ENCODE data around the gene PIH1D1.

GRCh38 chr19:49496574-49497008, 45.0 kb upstream of the PIH1D1 start:
- TF ChIP-seq CTCF (tag by site-specific recombination; IDR thresholded peaks at IDR 0.05) (no peak), ATF2 (tag by site-specific recombination; IDR thresholded peaks at IDR 0.05; ENCODE audit: low read depth) (no peak), WT1 (tag by site-specific recombination; IDR thresholded peaks at IDR 0.05) (no peak), ZBTB1 (tag by site-specific recombination; IDR thresholded peaks at IDR 0.05) (no peak), ZNF704 (tag by site-specific recombination; IDR thresholded peaks at IDR 0.05) (no peak), ZNF140 (tag by site-specific recombination; IDR thresholded peaks at IDR 0.05) (no peak), ZNF184 (tag by site-specific recombination; IDR thresholded peaks at IDR 0.05) (no peak), ZNF280D (tag by site-specific recombination; IDR thresholded peaks at IDR 0.05) (no peak), ZFP3 (tag by site-specific recombination; IDR thresholded peaks at IDR 0.05; ENCODE audit: low read depth) (no peak)
